Measurements from ENCODE around the gene DLG1. TPM values are rescaled to one million over a fixed set of nuclear protein-coding genes. Genes with fewer than 3 reads are reported as not detected.
A peak's percentile ranks its signal among the peaks of the same experiment; 100 is the strongest.

DLG1 gene
- total RNA-seq, 1 donor from 2014 or later, result 157 TPM

DNA sequence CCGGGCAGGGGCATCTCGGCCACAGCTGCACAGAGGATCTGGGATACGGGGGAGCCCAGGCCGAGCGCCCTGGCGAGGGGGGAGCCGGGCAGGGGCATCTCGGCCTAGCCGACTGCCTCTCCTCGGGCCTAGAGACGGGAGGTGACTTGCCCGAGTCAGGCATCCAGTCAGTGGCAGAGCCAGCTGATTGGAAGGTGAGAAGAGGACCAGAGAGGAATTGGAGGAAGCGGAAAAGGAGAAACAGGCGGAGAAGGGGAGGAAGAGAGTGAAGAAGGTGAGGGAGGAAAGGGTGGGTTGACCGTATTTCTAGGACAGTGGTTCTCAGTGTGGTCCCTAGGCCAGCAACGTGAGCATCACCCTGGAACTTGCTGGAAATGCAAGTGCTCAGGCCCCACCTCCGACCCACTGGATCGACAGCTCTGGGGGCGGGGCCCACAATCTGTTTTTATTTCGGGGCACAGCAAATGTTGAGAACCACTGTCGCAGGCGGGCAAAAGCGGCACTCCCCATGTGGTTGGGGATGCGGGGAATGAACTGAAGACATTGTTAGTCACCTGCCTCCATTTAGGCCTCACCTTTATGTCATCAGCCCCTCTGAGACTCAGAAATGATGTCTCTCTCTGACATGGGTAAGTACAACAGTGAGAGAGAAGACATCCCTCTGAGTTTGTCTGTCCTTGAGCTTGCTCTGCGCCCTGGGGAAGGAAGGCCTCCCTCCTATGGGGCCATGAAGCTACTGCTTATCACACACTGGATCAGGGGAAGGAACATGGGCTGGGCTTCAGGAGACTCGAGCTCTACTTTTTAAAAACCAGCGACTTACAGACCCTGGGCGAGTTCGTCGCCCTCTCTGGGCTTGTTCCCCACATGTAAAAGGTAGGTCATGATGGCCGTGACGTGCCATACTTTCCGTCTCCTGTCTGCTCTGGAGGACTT is 267.8 kb downstream of the DLG1 start:
- DNase-seq (ENCODE audit: low spot score), result no peak
- TF ChIP-seq, protein P1, sequence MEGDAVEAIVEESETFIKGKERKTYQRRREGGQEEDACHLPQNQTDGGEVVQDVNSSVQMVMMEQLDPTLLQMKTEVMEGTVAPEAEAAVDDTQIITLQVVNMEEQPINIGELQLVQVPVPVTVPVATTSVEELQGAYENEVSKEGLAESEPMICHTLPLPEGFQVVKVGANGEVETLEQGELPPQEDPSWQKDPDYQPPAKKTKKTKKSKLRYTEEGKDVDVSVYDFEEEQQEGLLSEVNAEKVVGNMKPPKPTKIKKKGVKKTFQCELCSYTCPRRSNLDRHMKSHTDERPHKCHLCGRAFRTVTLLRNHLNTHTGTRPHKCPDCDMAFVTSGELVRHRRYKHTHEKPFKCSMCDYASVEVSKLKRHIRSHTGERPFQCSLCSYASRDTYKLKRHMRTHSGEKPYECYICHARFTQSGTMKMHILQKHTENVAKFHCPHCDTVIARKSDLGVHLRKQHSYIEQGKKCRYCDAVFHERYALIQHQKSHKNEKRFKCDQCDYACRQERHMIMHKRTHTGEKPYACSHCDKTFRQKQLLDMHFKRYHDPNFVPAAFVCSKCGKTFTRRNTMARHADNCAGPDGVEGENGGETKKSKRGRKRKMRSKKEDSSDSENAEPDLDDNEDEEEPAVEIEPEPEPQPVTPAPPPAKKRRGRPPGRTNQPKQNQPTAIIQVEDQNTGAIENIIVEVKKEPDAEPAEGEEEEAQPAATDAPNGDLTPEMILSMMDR (IDR thresholded peaks at IDR 0.05), result no peak
- no peak overlapping the region for H3K4me3 Mint-ChIP-seq (ENCODE audit: unreplicated experiment)
- H3K27me3 Mint-ChIP-seq (ENCODE audit: low read depth), result no peaks in the 10 kb centered on the region
- no peaks in the 10 kb centered on the region for H3K9me3 Mint-ChIP-seq (ENCODE audit: low read depth)
- H3K36me3 Mint-ChIP-seq (ENCODE audit: low read depth), result no peaks in the 10 kb centered on the region
- H3K4me1 Mint-ChIP-seq (ENCODE audit: low read depth), result peaks cover 33% of the 10 kb centered on the region
- H3K27ac Mint-ChIP-seq (ENCODE audit: unreplicated experiment), result peak overlapping the region; percentile 93

DNA sequence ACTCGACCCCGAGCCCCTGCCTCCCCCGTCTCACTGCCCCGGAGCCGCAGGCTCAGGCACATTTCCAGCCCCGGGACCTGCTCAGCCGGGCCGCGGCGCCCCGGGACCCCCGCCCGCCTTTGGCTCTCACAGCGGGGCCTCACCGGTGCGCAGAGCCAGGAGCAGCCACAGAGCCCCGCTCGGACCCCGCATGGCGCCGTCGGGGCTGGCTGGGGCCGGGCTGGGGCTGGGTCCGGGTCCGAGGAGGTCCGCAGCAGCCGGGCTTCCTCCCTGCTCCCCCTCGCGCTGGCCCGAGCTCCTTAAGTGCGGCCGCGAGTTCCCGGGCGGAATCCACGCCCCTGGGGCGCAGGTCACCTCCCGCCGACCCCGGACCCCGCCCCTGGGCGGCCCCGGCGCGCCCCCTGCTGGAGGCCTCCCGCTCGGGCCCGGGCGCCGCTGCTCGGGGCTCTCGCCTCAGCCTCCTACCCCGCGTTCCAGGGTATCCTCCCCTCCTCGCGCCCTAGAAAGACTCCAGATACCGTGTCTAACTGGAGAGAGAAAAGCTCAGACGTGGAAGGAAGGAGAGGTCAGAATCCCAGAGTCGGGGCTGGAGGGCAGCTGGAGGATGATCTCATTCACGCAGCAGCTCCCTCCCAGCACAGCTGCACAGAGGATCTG is 268.8 kb downstream of the DLG1 start, which contains the start of gene MELTF:
Gene MELTF (minus strand): TSS at position 307 of the 657 bp plus-strand sequence. CDS start 115 bp downstream, at position 192.
- no peaks in the 10 kb centered on the region for H3K9me3 Mint-ChIP-seq (ENCODE audit: low read depth)
- DNase-seq (ENCODE audit: low spot score), result no peak
- TF ChIP-seq, protein P1 (IDR thresholded peaks at IDR 0.05), result peak; percentile 92
- peak within 1 kb of the TSS; percentile 57 for H3K4me3 Mint-ChIP-seq (ENCODE audit: unreplicated experiment)
- peaks cover 26% of the 10 kb centered on the region for H3K4me1 Mint-ChIP-seq (ENCODE audit: low read depth)
- peaks cover 2% of the 10 kb centered on the region for H3K27me3 Mint-ChIP-seq (ENCODE audit: low read depth)
- H3K36me3 Mint-ChIP-seq (ENCODE audit: low read depth), result no peaks in the 10 kb centered on the region
- H3K27ac Mint-ChIP-seq (ENCODE audit: unreplicated experiment), result no peak within 1 kb of the TSS

DNA sequence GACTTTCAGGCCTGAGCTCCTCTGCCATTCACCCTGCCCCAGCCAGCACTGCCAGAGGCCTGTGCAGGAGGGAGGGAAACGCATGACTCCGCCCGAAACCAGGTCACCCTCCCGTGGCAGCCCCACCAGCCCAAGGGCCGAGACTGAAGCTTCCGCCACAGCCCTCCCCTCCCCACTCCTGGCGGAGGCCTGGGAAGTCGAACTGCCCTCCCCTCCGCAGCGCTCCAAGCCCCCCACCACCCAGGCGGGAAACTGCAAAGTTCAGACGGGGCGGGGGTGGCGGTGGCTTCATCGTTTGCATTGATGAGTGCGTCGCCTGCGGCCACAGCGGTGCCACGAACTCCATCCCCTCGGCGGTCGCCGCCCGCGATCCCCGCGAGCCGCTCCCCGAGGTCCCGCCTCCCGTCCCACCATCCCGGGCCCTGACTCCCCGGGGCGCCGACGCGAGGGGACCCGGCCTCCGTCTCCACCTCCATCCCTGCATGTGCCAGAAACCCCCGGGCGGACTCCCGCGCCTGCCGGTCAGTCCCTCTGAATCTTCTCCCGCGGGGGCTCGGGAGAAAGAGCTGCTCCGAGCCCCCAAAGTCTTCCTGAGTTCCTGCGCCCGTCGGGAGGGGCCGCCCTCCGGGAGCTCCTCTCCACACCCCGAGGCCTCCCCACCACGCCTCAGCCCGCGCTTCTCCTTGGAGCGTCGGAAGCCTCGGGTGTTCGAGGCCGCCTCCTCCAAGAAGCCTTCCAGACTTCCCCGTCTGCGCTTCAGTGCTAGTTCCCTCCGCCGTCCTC is 269.5 kb downstream of the DLG1 start:
- Mint-ChIP-seq H3K36me3 (ENCODE audit: low read depth) (no peaks in the 10 kb centered on the region), H3K27me3 (ENCODE audit: low read depth) (peaks cover 2% of the 10 kb centered on the region), H3K9me3 (ENCODE audit: low read depth) (no peaks in the 10 kb centered on the region), H3K4me3 (ENCODE audit: unreplicated experiment) (peak overlapping the region; percentile 57), H3K27ac (ENCODE audit: unreplicated experiment) (no peak overlapping the region), H3K4me1 (ENCODE audit: low read depth) (peaks cover 26% of the 10 kb centered on the region)
- DNase-seq (ENCODE audit: low spot score), result no peak
- TF ChIP-seq, protein P1 (IDR thresholded peaks at IDR 0.05), result no peak

DNA sequence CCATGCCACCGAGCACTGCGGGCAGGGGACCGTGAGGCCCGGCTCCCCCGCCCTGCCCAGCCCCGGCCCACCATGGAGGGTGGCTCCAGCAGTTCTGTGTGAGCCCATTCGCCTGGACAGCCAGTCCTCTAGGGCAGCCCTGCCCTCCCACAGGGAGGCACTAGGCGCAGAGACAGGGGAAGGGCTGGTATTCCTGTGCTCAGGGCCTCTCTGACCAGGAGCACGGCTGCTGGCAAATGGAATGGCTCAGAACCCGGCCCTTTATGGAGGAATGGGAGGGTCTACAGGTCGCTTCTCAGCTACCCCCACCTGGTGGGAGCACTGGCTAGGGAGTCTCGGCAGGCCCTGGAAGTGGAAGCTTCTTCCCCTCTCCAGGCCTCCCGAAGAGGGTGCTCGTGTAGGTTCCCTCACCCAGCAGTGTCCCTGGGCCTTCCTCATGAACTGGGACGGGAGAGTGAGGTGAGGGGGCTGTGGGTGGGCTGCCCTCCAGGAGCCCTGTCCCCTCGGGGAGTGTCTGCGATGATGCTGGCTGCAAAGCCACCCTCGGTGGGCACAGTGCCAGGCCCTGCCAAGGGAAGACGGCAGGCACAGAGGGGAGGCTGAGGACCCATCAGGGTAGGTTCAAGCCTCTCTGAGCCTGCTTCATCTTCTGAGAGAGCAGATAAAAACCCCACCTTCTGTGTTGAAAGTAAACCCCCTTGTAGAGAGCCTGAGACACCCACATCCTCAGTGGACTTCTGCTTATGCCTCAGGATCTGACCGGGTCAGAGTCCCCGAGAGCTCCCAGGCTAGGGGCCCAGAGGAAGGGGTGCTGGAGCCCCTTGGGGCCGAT is 270.3 kb downstream of the DLG1 start:
- H3K27me3 Mint-ChIP-seq (ENCODE audit: low read depth), result peaks cover 6% of the 10 kb centered on the region
- no peaks in the 10 kb centered on the region for H3K36me3 Mint-ChIP-seq (ENCODE audit: low read depth)
- DNase-seq (ENCODE audit: low spot score), result no peak
- H3K4me1 Mint-ChIP-seq (ENCODE audit: low read depth), result peaks cover 34% of the 10 kb centered on the region
- TF ChIP-seq, protein P1 (IDR thresholded peaks at IDR 0.05), result no peak
- no peak overlapping the region for H3K27ac Mint-ChIP-seq (ENCODE audit: unreplicated experiment)
- peak overlapping the region; percentile 16 for H3K4me3 Mint-ChIP-seq (ENCODE audit: unreplicated experiment)
- no peaks in the 10 kb centered on the region for H3K9me3 Mint-ChIP-seq (ENCODE audit: low read depth)

All from chondrocyte (in vitro differentiated cells).